Activated CD8-positive, alpha-beta memory T cell treated with anti-CD3 and anti-CD28 coated beads, Interleukin-2, amount 50 U/mL, for 48 hours (primary cell): ENCODE data around the gene SBK1.

Experiments used
- DNase-seq: peaks from one replicate; pipeline ENCODE4 v3.0.0-alpha.2; 2020

The SBK1 gene

DNA sequence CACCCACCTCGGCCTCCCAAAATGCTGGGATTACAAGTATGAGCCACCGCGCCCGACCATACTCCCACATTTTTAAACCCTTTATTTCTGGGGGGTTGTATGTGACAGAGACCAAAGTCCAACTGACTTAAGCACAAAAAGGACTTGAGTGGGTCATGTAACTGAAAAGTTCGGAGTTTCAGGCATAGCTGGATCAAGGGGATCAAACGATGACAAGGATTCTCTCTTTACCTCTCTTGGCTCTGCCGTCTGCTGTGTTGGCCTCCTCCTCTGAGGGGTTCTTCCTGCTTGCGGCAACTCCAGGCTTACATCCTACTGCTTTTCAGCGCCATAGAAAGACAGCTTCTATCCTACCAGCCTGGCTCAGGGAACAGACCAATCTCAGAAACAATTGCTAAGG is 9.2 kb upstream of the SBK1 start:
- no peak for DNase-seq

- DNase-seq: no peak
These were observed 8.3 kb upstream of the SBK1 start for GRCh38 chr16:28283798-28284577.

DNA sequence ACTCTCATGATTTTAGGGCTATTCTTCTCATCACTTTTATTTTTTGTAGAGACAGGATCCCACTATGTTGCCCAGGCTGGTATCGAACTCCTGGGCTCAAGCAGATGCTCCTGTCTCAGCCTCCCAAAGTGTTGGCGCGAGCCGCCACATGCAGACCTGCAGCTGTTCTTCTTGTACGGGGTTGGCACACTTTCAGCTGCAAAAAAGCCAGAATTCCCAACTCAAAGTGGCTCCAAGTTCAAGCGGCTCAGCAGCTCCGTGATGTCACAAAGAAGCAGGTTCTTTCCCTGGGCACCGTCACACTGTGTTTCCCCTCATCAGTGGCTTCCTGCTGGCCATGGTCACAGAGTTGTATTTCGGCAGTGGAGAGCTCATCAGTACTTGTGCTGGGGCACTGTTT is 6.7 kb upstream of the SBK1 start:
- no peak for DNase-seq

DNA sequence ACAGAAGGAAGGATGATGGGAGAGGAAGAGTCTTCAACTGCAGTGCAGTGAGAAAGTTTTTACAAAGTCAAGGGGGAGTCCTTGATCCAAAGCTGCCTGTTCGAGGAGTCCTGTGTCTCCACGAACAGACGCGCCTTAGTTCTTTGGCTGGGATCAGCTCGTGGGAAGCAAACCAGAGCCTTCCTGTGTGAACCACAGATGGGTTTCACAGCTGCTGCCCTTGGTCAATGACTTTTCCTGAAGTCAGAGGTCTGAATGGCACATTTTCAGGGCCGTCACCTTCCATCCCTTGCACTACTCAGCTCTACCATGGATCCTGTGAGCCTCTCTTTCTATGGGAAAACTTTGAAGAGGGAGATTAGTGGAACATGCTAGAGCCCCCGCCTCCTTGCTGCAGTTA is 4.2 kb upstream of the SBK1 start:
- no peak for DNase-seq

DNA sequence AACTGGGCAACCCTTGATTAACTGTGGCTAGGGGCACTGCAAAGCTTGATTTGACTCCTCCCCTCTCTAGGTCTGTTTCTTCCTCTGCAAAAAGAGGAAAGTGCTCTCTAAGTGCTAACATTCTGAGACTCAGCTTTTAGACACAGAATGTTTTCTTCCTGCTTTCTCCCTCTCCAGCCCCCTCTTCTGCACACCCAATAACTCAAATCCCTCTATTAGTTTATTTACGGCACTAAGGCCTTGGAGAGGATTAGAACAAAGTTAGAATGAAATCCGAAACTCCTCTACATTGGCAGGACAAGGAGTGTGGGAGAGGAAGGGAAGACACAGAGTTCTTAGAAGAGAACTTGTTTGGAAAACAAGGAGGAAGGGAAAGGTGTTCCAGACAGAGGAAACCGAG is 3.3 kb upstream of the SBK1 start:
- DNase-seq: no peak

GRCh38 chr16:28289939-28290858 is 2.1 kb upstream of the SBK1 start:
- no peak for DNase-seq

DNA sequence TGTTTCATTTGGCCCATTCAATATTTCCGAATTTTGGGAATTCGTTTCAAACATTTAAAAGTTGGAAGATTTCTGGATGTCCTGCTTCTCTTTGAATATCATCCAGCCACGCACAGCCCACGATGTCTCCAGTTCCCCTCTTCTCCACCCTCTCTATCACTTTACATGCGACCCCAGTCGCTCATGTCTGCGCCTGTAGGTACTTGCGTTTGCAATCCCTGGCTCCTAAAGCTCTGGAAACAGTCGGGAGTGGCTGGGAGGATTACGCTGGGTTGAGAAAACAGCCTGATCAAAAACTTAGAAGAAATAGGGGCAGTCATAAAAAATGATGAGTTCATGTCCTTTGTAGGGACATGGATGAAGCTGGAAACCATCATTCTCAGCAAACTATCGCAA is 1.5 kb upstream of the SBK1 start:
- DNase-seq: no peak

DNA sequence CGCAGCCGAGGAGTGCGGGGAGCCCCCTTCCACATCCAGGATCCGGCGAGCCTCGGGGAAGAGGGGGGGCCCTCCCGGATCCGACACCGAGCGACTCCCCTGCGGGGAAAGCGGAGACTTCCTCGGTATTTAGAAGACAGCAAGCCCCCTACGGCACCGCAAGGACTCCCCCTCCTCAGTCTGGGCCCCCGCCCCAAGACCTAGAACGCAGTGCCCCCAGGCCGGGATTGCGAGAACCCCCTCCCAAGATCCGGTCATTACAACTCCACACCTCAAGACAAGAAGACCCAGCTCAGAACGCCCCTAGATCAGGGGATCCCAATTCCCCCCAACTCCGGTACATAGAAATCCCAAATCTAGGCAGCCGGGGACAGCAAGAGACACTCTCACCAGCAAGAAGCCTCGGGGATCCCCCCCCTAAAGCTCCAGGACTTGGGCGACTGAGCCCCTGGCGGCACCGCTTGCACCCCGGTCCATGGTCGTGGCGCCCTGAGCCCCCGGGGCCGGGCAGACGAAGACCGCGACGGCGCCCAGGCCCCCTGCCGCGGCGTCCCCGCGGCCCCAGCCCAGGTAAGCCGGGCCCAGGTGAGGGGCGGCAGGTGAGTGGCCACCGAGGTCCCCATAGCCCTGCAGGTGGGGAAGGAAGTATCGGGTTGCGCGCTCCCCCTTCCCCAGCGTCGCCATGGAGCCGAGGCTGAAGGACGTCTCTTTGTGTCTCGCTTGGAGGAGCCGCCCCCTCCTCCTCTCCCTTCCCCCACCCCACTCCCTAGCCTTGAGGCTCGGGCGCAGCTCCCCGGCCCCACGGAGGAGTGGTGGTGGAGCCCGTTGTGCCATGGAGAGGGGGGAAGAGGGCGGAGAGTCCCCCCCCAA is 641 bp downstream of the SBK1 start:
- peak; percentile 71 for DNase-seq

- DNase-seq: no peak
These were observed 1.3 kb downstream of the SBK1 start for GRCh38 chr16:28293601-28293960.

DNA sequence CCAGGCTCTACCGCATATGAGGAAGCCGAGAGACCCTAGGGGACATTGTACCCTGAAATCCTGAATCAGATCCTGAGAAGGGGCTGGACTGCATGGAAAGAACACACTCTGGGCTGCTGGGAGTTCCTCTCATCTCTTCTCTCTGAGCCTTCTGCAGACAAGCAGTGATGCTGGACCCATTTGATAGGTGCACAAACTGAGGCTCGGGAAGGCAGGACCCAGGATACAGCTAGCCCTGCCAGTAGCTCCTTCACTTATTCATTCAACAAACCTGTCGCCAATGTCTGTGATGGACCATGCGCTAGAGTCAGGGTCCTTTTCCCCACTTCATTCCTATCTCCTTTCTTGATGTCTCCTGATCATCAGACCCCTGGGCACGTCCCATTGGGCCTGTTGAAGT is 1.9 kb downstream of the SBK1 start:
- no peak for DNase-seq

- no peak for DNase-seq
These were observed 3.0 kb downstream of the SBK1 start for GRCh38 chr16:28295276-28295675.

- DNase-seq: no peak
These were observed 5.0 kb downstream of the SBK1 start for GRCh38 chr16:28297308-28297707.

GRCh38 chr16:28297784-28298510 is 5.6 kb downstream of the SBK1 start:
- no peak for DNase-seq

DNA sequence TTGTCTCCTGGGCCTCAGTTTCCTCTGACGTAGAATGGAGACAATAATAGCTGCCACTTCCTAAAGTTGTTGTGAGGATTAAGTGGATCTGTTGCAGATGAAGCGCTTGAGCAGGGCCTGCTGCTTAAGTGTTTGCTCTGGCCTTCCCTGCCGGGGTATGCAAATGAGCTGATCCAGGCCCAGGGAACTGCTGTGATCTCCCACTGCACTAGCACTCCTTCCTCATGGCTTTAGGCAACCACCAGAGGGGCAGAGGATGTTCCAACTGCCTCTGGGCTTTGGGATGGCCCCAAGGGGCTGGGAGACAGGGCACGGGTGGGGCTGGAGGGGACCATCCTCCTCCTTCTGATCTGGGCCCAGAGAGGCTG is 6.2 kb downstream of the SBK1 start:
- no peak for DNase-seq

DNA sequence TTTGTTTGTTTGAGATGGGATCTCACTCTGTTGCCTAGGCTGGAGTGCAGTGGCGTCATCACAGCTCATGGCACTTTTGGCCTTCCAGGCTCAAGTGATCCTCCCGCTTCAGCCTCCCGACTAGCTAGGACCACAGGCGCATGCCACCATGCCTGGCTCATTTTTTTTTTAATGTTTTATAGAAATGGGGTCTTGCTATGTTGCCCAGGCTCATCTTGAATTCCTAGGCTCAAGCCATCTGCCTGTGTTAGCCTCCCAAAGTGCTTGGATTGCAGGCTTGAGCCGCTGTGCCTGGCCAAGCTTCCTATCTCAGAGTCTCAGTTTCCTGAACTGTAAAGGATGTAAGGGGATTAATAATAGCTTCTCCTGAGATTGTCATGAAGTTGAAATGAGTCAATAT is 8.0 kb downstream of the SBK1 start:
- DNase-seq: no peak

DNA sequence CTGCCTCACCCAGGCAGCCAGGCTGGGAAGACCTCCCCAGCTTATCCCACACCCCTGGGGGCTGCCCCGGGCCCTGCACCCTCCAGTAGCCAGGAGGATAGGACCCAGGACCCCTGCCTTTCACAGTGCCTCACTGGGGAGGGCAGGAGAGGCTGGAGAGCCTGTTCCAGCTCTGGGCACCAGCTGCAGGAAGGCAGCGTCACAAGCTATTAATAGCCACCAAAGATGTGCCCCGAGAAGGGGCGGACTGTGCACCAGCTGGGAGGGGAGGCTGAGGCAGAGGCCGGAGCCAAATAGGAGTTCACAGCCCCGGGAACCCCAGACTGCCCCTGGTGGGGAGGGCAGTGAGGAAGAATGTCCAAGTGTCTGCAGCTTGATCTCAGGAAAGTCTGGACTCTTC is 8.8 kb downstream of the SBK1 start:
- no peak for DNase-seq

- DNase-seq: no peak
These were observed 9.3 kb downstream of the SBK1 start for GRCh38 chr16:28301620-28302019.

- no peak for DNase-seq
These were observed 10.8 kb downstream of the SBK1 start for GRCh38 chr16:28303132-28303531.

DNA sequence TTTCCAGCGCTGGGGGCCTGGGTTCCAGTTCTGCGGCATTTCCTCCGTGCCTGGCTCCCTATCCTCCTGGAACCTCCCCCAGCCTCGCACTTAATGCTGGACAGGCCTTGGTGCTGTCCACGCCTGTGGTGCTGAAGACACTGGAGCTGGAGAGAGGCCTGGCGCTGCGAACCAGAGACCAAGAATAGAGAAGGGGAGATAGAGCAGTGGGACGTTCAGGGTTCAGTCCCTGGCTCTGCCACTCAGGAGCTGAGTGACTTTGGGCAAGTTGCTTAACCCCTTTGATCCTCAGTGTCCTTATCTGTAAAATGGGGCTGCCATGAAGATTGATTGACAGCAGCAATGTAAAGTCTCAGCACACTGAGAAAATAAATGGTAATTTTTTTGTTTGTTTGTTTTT is 11.9 kb downstream of the SBK1 start:
- no peak for DNase-seq

DNA sequence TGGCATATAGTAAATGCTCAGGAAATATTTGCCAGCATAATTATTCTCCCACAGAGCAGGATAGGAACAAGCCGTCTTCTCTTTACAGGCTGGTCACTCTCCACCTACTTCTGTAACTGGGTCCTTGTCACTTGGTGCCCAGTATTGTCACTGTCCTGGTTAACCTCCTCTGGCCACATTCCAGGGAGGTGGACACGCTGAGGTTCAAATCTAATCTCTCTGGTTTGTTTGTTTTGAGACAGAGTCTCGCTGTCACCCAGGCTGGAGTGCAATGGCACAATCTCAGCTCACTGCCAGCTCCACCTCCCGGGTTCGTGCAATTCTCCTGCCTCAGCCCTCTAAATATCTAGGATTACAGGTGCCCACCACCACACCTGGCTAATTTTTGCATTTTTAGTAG is 15.6 kb downstream of the SBK1 start:
- DNase-seq: no peak

GRCh38 chr16:28308794-28309584 is 16.7 kb downstream of the SBK1 start:
- no peak for DNase-seq

GRCh38 chr16:28309811-28310311 is 17.5 kb downstream of the SBK1 start:
- DNase-seq: peak; percentile 89
